HUES48 (cell line): ENCODE results near the gene FKBP5.
A peak's percentile ranks its signal among the peaks of the same experiment; 100 is the strongest.
"Not testable (repeated sequence)": the region's sequence is repeated elsewhere in the genome, so short reads cannot be mapped to it uniquely, and the experiment has no call there.

Experiments used
- H3K27ac ChIP-seq: one replicate; pipeline ENCODE4 v1.7.0; 2013; ENCODE audit warnings: low read depth, low read length, inconsistent platforms
- H3K27me3 ChIP-seq: 2 replicates; pipeline ENCODE4 v1.6.1; 2013; ENCODE audit warnings: mild to moderate bottlenecking, low read length; ENCODE audit not compliant: control insufficient read depth, insufficient read depth
- H3K36me3 ChIP-seq: 2 replicates; pipeline ENCODE4 v1.6.1; 2013; ENCODE audit warnings: low read length; ENCODE audit not compliant: control insufficient read depth, insufficient read depth
- H3K4me1 ChIP-seq: 2 replicates; pipeline ENCODE4 v1.6.1; 2013; ENCODE audit warnings: mild to moderate bottlenecking, low read length; ENCODE audit not compliant: control insufficient read depth, insufficient read depth
- H3K4me3 ChIP-seq: 2 replicates; pipeline ENCODE4 v1.5.1; 2013; ENCODE audit warnings: mild to moderate bottlenecking, low read depth, low read length
- H3K9ac ChIP-seq: 2 replicates; pipeline ENCODE4 v1.6.1; 2013; ENCODE audit warnings: mild to moderate bottlenecking, low read depth, low read length, moderate library complexity
- H3K9me3 ChIP-seq: 2 replicates; pipeline ENCODE4 v1.6.1; 2013; ENCODE audit warnings: low read length; ENCODE audit not compliant: control insufficient read depth, insufficient read depth

The FKBP5 gene

GRCh38 chr6:35688605-35689322 is at the start of gene FKBP5:
Gene FKBP5 (minus strand): TSS chr6:35688915. CDS start chr6:35642824, 46,091 bp downstream.
- Histone ChIP-seq H3K27ac (peak within 1 kb of the TSS; percentile 35), H3K27me3 (peaks cover 17% of the 10 kb centered on the region), H3K36me3 (no peaks in the 10 kb centered on the region), H3K9ac (no peak within 1 kb of the TSS; the same call in 1 of the 2 replicates), H3K4me3 (peak within 1 kb of the TSS; percentile 76), H3K4me1 (peaks cover 8% of the 10 kb centered on the region), H3K9me3 (no peaks in the 10 kb centered on the region)

- no peak overlapping the region for H3K27ac ChIP-seq
- no peaks in the 10 kb centered on the region for H3K9me3 ChIP-seq
- H3K36me3 ChIP-seq = no peaks in the 10 kb centered on the region
- peaks cover 44% of the 10 kb centered on the region for H3K4me1 ChIP-seq
- no peaks in the 10 kb centered on the region for H3K27me3 ChIP-seq
- no peak overlapping the region for H3K9ac ChIP-seq
- no peak overlapping the region for H3K4me3 ChIP-seq
These were observed 48.9 kb upstream of the FKBP5 start for GRCh38 chr6:35737413-35738211.

- H3K4me1 ChIP-seq = peaks cover 47% of the 10 kb centered on the region
- no peaks in the 10 kb centered on the region for H3K36me3 ChIP-seq
- no peak within 1 kb of the TSS for H3K27ac ChIP-seq
- H3K4me3 ChIP-seq = no peak within 1 kb of the TSS
- no peak within 1 kb of the TSS for H3K9ac ChIP-seq
- H3K27me3 ChIP-seq = no peaks in the 10 kb centered on the region
- no peaks in the 10 kb centered on the region for H3K9me3 ChIP-seq
These were observed 48.3 kb upstream of the FKBP5 start, which contains the start of gene ARMC12 for GRCh38 chr6:35736982-35737412. Gene ARMC12 (plus strand): TSS chr6:35737032. CDS start chr6:35737109, 77 bp downstream.

GRCh38 chr6:35736253-35736894 is 47.7 kb upstream of the FKBP5 start:
- H3K27me3 ChIP-seq = no peaks in the 10 kb centered on the region
- peaks cover 47% of the 10 kb centered on the region for H3K4me1 ChIP-seq
- H3K36me3 ChIP-seq = no peaks in the 10 kb centered on the region
- no peak overlapping the region for H3K27ac ChIP-seq
- no peaks in the 10 kb centered on the region for H3K9me3 ChIP-seq
- no peak overlapping the region for H3K4me3 ChIP-seq
- H3K9ac ChIP-seq = no peak overlapping the region

GRCh38 chr6:35735452-35735851 is 46.7 kb upstream of the FKBP5 start:
- Histone ChIP-seq H3K4me3 (no peak overlapping the region), H3K9ac (no peak overlapping the region), H3K4me1 (peaks cover 45% of the 10 kb centered on the region), H3K27me3 (no peaks in the 10 kb centered on the region), H3K9me3 (no peaks in the 10 kb centered on the region), H3K27ac (no peak overlapping the region), H3K36me3 (no peaks in the 10 kb centered on the region)

GRCh38 chr6:35734319-35734718 is 45.6 kb upstream of the FKBP5 start:
- H3K36me3 ChIP-seq, H3K27ac ChIP-seq, H3K27me3 ChIP-seq, H3K4me3 ChIP-seq, H3K9me3 ChIP-seq, H3K9ac ChIP-seq: not testable (repeated sequence)
- H3K4me1 ChIP-seq = peaks cover 36% of the 10 kb centered on the region

GRCh38 chr6:35733633-35734032 is 44.9 kb upstream of the FKBP5 start:
- H3K36me3 ChIP-seq = no peaks in the 10 kb centered on the region
- H3K9ac ChIP-seq = no peak overlapping the region
- peaks cover 36% of the 10 kb centered on the region for H3K4me1 ChIP-seq
- H3K4me3 ChIP-seq = no peak overlapping the region
- no peak overlapping the region for H3K27ac ChIP-seq
- no peaks in the 10 kb centered on the region for H3K9me3 ChIP-seq
- peaks cover 14% of the 10 kb centered on the region; the same call in 1 of the 2 replicates for H3K27me3 ChIP-seq

GRCh38 chr6:35731736-35732532 is 43.2 kb upstream of the FKBP5 start:
- Histone ChIP-seq H3K9me3 (no peaks in the 10 kb centered on the region), H3K36me3 (no peaks in the 10 kb centered on the region), H3K4me3 (peak overlapping the region; percentile 79), H3K4me1 (peaks cover 40% of the 10 kb centered on the region), H3K27me3 (peaks cover 24% of the 10 kb centered on the region), H3K27ac (peak overlapping the region; percentile 98), H3K9ac (peak overlapping the region; percentile 69)

- H3K9ac ChIP-seq = peak overlapping the region; percentile 69
- no peaks in the 10 kb centered on the region for H3K9me3 ChIP-seq
- peak overlapping the region; percentile 79 for H3K4me3 ChIP-seq
- H3K27ac ChIP-seq = peak overlapping the region; percentile 98
- no peaks in the 10 kb centered on the region for H3K36me3 ChIP-seq
- peaks cover 28% of the 10 kb centered on the region for H3K27me3 ChIP-seq
- peaks cover 44% of the 10 kb centered on the region for H3K4me1 ChIP-seq
These were observed 42.7 kb upstream of the FKBP5 start for GRCh38 chr6:35731414-35731735.

GRCh38 chr6:35730745-35731413 is 42.2 kb upstream of the FKBP5 start:
- Histone ChIP-seq H3K27ac (peak overlapping the region; percentile 91), H3K9ac (no peak overlapping the region), H3K36me3 (no peaks in the 10 kb centered on the region), H3K27me3 (peaks cover 32% of the 10 kb centered on the region), H3K9me3 (no peaks in the 10 kb centered on the region), H3K4me3 (peak overlapping the region; percentile 79), H3K4me1 (peaks cover 45% of the 10 kb centered on the region)
